ENCODE results near the gene XIST. TPM values are rescaled to one million over a fixed set of nuclear protein-coding genes. Genes with fewer than 3 reads are reported as not detected.

The XIST gene
- total RNA-seq, 1 experiment from 2014 or later = 1.4 TPM

DNA sequence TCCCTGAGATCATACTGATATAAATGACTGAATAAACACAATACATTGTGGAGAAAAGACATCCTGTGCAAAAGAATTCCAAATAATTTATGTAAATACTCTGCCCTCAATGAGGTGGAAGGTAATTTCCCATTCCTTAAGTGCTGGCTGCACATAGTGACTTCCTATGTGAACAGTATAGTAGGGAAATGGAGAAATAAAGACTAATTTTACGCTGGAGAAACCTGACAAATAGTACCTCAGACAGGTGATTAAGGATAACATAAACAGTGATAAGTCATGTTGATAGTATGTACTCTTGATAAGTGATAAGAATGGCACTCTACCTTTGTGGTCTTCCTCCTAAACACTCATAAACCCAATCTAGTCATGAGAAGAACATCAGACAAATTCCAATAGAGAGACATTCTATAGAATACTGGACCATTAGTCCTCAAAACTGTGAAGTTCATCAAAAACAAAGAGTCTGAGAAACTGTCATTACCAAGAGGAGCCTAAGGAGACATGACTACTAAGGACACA, 15.5 kb downstream of the XIST start:
- H2BK15ac ChIP-seq (ENCODE audit: low read depth, low read length) = no peak overlapping the region
- no peak overlapping the region for H2BK120ac ChIP-seq (ENCODE audit: low read depth, low read length, poor library complexity, severe bottlenecking)
- no CpG with 5 or more reads among the region's 1 CpG for WGBS (ENCODE audit: extremely low coverage, insufficient read length, low lambda C conversion rate)
- no peak overlapping the region for H2AK5ac ChIP-seq (ENCODE audit: insufficient read length, low read length)
- H3K9me3 Mint-ChIP-seq = no peaks in the 10 kb centered on the region
- no peak overlapping the region for H2AFZ ChIP-seq (ENCODE audit: low read length)
- no peaks in the 10 kb centered on the region for H3K36me3 Mint-ChIP-seq (ENCODE audit: insufficient read depth in 1 of 3, low read depth in 3 of 3)
- TF ChIP-seq, protein P1, sequence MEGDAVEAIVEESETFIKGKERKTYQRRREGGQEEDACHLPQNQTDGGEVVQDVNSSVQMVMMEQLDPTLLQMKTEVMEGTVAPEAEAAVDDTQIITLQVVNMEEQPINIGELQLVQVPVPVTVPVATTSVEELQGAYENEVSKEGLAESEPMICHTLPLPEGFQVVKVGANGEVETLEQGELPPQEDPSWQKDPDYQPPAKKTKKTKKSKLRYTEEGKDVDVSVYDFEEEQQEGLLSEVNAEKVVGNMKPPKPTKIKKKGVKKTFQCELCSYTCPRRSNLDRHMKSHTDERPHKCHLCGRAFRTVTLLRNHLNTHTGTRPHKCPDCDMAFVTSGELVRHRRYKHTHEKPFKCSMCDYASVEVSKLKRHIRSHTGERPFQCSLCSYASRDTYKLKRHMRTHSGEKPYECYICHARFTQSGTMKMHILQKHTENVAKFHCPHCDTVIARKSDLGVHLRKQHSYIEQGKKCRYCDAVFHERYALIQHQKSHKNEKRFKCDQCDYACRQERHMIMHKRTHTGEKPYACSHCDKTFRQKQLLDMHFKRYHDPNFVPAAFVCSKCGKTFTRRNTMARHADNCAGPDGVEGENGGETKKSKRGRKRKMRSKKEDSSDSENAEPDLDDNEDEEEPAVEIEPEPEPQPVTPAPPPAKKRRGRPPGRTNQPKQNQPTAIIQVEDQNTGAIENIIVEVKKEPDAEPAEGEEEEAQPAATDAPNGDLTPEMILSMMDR (conservative IDR thresholded peaks at IDR 0.05) = no peak
- H3K27ac ChIP-seq (ENCODE audit: insufficient read length, low read depth, low read length) = no peak overlapping the region
- H3K27me3 Mint-ChIP-seq (ENCODE audit: low read depth) = no peaks in the 10 kb centered on the region; the same call in 1 of the 2 replicates
- no peaks in the 10 kb centered on the region for H3K79me1 ChIP-seq (ENCODE audit: insufficient read depth, low read depth, low read length, poor library complexity, severe bottlenecking)
- H3K14ac ChIP-seq (ENCODE audit: insufficient read depth, low read length) = no peak overlapping the region
- H4K20me1 ChIP-seq (ENCODE audit: control insufficient read depth, insufficient read depth, insufficient read length) = no peaks in the 10 kb centered on the region
- H3K56ac ChIP-seq (ENCODE audit: insufficient read length, low read depth, low read length) = no peak overlapping the region
- no peaks in the 10 kb centered on the region for H3K9me3 ChIP-seq (ENCODE audit: control insufficient read depth, low read depth, low read length)
- H2BK20ac ChIP-seq (ENCODE audit: low read depth, low read length, poor library complexity, severe bottlenecking) = no peak overlapping the region
- H3K18ac ChIP-seq (ENCODE audit: insufficient read length, low read depth, low read length) = no peak overlapping the region
- H3K4me2 ChIP-seq (ENCODE audit: insufficient read depth, insufficient read length, low read length) = no peak overlapping the region
- no peaks in the 10 kb centered on the region for H3K79me2 ChIP-seq (ENCODE audit: insufficient read depth, low read length)
- H4K91ac ChIP-seq (ENCODE audit: insufficient read length, low read depth, low read length) = no peak overlapping the region
- H3K4me3 Mint-ChIP-seq = no peak overlapping the region
- no peak for DNase-seq
- H4K8ac ChIP-seq (replicated peaks; ENCODE audit: insufficient read length, low read depth, low read length) = no peak overlapping the region
- no peaks in the 10 kb centered on the region for H3K23me2 ChIP-seq (ENCODE audit: insufficient read length, low read depth, low read length, poor library complexity, severe bottlenecking)
- no peak overlapping the region for H4K5ac ChIP-seq (ENCODE audit: insufficient read length, low read depth, low read length)
- no peak overlapping the region for H3K4ac ChIP-seq (ENCODE audit: low read depth, low read length)
- H3T11ph ChIP-seq (ENCODE audit: low read length) = no peak overlapping the region
- no peaks in the 10 kb centered on the region for H3K27me3 ChIP-seq (ENCODE audit: insufficient read depth, low read length)
- no peaks in the 10 kb centered on the region for H3K4me1 ChIP-seq (ENCODE audit: insufficient read depth, low read length)
- no peak overlapping the region for H2BK5ac ChIP-seq (ENCODE audit: insufficient read length, low read length)
- H2BK12ac ChIP-seq (ENCODE audit: insufficient read length, low read depth, low read length) = no peak overlapping the region
- no peaks in the 10 kb centered on the region for H3K4me1 Mint-ChIP-seq
- H3K9ac ChIP-seq (ENCODE audit: extremely low read depth, insufficient read length, low read length) = no peak overlapping the region
- H3K27ac Mint-ChIP-seq = no peak overlapping the region
- no peak overlapping the region for H3K23ac ChIP-seq (ENCODE audit: insufficient read length, low read depth, low read length)
